Measurements from ENCODE around the gene CERS6.

Gene CERS6

GRCh38 chr2:168744844-168745243, 288.8 kb downstream of the CERS6 start:
- no peak for DNase-seq (ENCODE audit: low read depth)
- no peak for TF ChIP-seq CTCF (conservative IDR thresholded peaks at IDR 0.05; ENCODE audit: low read depth, low read length)
- no peak overlapping the region for H3K4me3 ChIP-seq (ENCODE audit: low read depth, low read length)

- H3K4me3 ChIP-seq (ENCODE audit: low read depth, low read length): no peak overlapping the region
- DNase-seq (ENCODE audit: low read depth): no peak
- TF ChIP-seq CTCF (conservative IDR thresholded peaks at IDR 0.05; ENCODE audit: low read depth, low read length): no peak
Measured at GRCh38 chr2:168748461-168748860, 292.4 kb downstream of the CERS6 start.

- no peak for TF ChIP-seq CTCF (conservative IDR thresholded peaks at IDR 0.05; ENCODE audit: low read depth, low read length)
- no peak for DNase-seq (ENCODE audit: low read depth)
- H3K4me3 ChIP-seq (ENCODE audit: low read depth, low read length): no peak overlapping the region
Measured at GRCh38 chr2:168749297-168749696, 293.2 kb downstream of the CERS6 start.

GRCh38 chr2:168751104-168751740, 295.1 kb downstream of the CERS6 start:
- DNase-seq (ENCODE audit: low read depth): no peak
- H3K4me3 ChIP-seq (ENCODE audit: low read depth, low read length): no peak overlapping the region
- no peak for TF ChIP-seq CTCF (conservative IDR thresholded peaks at IDR 0.05; ENCODE audit: low read depth, low read length)

GRCh38 chr2:168752361-168752760, 296.3 kb downstream of the CERS6 start:
- no peak for DNase-seq (ENCODE audit: low read depth)
- no peak overlapping the region for H3K4me3 ChIP-seq (ENCODE audit: low read depth, low read length)
- TF ChIP-seq CTCF (conservative IDR thresholded peaks at IDR 0.05; ENCODE audit: low read depth, low read length): no peak

- no peak overlapping the region for H3K4me3 ChIP-seq (ENCODE audit: low read depth, low read length)
- no peak for DNase-seq (ENCODE audit: low read depth)
- TF ChIP-seq CTCF (conservative IDR thresholded peaks at IDR 0.05; ENCODE audit: low read depth, low read length): no peak
Measured at GRCh38 chr2:168753765-168754329, 297.8 kb downstream of the CERS6 start.

GRCh38 chr2:168757223-168757622, 301.2 kb downstream of the CERS6 start:
- TF ChIP-seq CTCF (conservative IDR thresholded peaks at IDR 0.05; ENCODE audit: low read depth, low read length): no peak
- no peak overlapping the region for H3K4me3 ChIP-seq (ENCODE audit: low read depth, low read length)
- DNase-seq (ENCODE audit: low read depth): no peak

Measured in choroid plexus epithelial cell (primary cell).